ENCODE results near the gene PTPN1.

- TF ChIP-seq CTCF (conservative IDR thresholded peaks at IDR 0.05; ENCODE audit: low read depth in 2 of 2) (no peak), POLR2AphosphoS5 (IDR thresholded peaks at IDR 0.05; ENCODE audit: low read depth) (no peak), STAT1 (IDR thresholded peaks at IDR 0.05; ENCODE audit: unreplicated experiment) (no peak), EZH2 (IDR thresholded peaks at IDR 0.05; ENCODE audit: low read depth, unreplicated experiment) (no peak), JUNB (IDR thresholded peaks at IDR 0.05; ENCODE audit: unreplicated experiment) (no peak), ZNF331 (CRISPR knock-in tag; IDR thresholded peaks at IDR 0.05; ENCODE audit: low read depth) (no peak)
These were observed 39.0 kb upstream of the PTPN1 start for GRCh38 chr20:50471231-50471630.

Measured in GM23338 (cell line).